NT2/D1 (cell line): ENCODE data around the gene TMEM200B.

Experiments used
- SUZ12 ChIP-seq: IDR thresholded peaks from 2 replicates; pipeline ENCODE4 v1.6.1; 2011; ENCODE audit not compliant: insufficient read length, insufficient read depth; ENCODE audit errors: extremely low read depth
- ZNF274 ChIP-seq: IDR thresholded peaks from 2 replicates; pipeline ENCODE4 v1.6.1; 2011; ENCODE audit warnings: mild to moderate bottlenecking, low read depth, low read length

DNA sequence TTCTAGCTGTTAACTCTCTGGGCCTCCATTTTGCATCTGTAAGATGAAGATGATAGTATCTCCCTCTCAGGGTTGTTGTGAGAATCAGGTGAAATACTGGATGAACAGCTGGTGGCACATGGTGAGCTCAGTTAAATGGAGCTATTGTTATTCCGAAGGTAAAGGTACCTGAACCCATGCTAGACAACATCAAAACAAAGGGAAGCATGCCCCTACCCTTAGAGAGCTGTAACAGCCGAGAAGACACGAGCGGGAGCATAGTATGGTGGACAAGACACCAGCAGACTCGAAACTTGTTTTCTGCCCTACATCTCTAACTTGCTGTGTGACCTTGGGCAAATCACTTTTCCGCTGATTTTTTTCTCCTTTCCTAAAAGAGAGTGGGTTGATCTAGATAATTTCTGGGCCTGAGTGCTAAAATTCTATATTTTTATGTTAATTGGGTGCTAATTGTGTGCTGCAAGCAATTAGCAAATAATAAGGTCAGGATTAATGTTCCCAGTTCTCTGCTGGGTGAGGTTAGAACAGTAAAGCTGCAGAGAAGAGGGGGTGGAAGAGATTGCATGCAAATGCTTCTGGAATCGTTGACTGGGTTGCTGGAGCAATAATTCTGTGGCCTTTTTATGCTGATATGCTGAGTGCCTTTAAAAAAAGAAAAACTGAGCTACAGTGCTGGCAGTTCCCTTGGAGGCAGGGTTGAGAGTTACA lies 10.8 kb downstream of the TMEM200B start:
- TF ChIP-seq SUZ12 (no peak), ZNF274 (no peak)
